Endometrial microvascular endothelial cells (primary cell): ENCODE data around the gene AGBL3. TPM values are rescaled to one million over a fixed set of nuclear protein-coding genes. Genes with fewer than 3 reads are reported as not detected.

ENCODE experiments used
- in situ Hi-C: cut with HindIII; loops from 2 replicates; pipeline ENCODE4 v1.10.0; 2017; ENCODE audit warnings: low sequenced_read_pairs, low pct_unique_long_range_greater_than_20kb; ENCODE audit errors: inconsistent ontology term
- total RNA-seq: library from RNA; depleted of rRNA; stranded (reverse); fragments of >200 nt; gene quantifications from one replicate; pipeline ENCODE4 v1.2.3, GENCODE V29; 2015; ENCODE audit errors: inconsistent ontology term

Gene AGBL3
- total RNA-seq, 1 donor from 2014 or later: 0.56 TPM

DNA sequence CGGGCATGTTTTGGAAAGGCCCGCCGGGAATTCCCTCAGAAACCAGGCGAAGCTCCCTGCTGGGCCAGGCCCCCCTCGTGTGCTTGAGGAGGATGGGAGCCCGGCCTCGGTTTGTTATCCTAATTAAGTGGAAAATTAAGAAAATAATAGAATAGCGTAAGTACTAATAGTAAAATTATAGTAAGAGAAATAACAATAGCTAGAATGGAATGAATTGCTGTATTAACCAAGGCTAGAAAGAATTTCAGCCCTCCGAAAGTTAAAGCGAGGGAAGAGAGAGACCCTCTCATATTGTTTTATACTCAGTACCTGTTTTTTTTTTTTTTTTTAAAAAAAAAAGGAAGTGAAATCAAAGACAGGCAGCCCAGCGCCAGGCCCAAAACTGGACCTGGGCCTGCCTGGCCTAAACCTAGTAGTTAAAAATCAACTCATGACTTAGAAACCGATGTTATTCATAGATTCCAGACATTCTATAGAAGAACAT lies 184.7 kb downstream of the AGBL3 start:
- in situ Hi-C loops: loop anchor here (25.0 kb wide), 1 partner anchor 184 kb away; the partner anchor contains the start of gene AGBL3

DNA sequence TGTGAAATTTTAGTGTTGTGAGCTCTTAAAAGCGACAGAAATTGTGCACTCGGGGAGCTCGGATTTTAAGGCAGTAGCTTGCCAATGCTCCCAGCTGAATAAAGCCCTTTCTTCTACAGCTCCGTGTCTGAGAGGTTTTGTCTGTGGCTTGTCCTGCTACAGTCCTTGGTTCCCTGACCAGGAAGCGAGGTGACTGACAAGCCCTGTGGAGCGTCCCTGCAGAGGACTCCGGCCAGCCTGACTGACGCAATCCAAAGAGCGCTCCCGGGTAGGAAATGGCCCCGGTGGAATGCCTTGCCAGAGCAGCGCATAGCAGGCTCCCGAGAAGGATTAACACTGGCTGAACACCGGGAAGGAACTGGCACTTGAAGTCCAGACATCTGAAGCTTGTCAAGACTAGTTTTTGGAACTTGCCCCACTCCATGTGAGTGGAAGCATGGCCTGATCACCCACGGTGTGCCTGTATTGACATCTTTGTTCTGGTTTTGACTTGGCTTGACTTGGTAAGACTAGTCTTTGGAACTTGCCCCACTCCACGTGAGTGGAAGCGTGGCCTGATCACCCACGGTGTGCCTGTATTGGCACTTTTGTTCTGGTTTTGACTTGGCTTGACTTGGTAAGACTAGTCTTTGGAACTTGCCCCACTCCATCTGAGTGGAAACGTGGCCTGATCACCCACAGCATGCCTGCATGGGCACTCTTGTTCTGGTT lies 185.4 kb downstream of the AGBL3 start:
- in situ Hi-C loops: loop anchor here (25.0 kb wide), 1 partner anchor 184 kb away; the partner anchor contains the start of gene AGBL3

DNA sequence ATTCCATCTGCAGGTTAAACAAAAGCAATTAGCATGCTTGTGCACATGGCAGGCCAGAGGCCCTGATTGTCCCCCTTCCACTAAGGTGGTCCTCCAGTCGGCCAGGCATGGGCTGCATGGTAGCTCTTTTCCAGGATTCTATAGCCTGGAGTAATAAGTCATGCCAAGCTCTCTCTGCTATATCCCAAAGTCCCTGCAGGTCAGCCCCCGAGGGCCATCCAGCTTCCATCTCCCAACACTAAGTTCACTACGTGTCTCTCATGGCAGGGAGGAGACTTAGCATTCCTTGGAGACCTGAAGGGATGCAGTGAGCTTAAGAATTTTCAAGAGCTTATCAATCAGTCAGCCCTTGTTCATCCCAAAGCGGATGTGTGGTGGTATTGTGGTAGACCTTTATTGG lies 187.6 kb downstream of the AGBL3 start:
- in situ Hi-C loops: loop anchor here (25.0 kb wide), 1 partner anchor 187 kb away; the partner anchor contains the start of gene AGBL3

DNA sequence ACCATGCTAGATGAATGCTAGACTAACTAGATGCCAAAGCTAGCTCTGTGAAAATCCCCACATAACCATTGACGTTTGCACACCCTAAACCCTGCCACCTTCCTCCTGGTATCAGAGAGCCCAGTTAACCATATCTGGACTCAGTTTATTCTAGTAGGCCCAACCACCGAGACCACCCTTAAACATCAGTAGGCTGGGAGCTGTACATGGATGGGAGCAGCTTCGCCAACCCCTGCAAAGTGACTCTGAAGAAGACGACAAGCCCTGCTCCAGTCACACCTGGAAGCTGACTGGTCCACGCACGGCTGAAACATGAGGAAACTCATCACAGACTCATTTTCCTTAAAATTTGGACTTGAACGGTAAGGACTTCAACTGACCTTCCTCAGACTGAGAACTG lies 188.6 kb downstream of the AGBL3 start:
- in situ Hi-C loops: loop anchor here (25.0 kb wide), 1 partner anchor 188 kb away; the partner anchor contains the start of gene AGBL3

DNA sequence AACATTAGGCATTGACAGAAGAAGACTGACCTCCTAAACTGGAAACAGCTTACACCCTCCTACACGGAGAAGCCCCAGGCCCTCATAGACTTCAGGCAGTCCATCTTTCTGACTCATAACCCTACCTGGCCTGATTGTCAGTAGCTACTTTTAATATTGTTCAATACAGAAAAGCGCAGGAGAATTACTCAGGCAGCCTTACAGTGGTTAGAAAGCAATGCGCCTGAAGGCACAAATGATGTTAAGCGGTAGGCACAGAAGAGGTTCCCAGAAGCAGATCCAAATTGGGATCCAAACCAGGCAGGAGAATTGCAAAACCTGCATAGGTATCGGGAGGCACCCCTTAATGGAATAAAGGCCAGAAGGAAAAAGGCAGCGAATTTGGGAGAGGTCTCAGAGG lies 189.6 kb downstream of the AGBL3 start:
- in situ Hi-C loops: no loop called here

DNA sequence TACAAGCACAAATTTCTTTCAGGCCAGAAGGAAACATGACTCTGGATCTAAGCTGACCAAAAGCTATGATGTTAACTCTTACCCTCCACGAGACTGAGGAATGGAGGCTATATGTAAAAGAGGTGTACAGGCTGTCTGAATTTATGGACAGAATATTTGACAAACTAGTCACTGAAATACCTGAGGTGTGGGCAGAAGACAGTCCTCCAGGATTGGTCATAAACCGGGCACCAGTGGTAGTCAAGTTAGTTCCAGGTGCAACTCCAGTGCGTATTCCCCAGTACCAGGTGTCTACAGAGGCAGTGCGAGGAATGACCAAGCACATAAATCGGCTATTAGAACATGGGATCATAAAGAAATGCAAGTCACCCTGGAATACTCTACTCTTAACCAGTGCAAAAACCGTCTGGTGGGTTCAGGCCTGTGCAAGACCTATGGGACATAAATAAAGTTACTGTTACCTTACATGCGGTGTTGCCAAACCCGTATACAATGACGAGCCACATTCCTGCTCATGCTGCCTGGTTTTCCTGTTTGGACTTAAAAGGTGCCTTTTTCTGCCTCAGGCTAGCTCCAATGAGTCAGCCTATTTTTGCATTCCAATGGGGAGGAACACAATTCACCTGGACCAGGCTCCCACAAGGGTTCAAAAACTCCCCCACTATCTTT lies 190.9 kb downstream of the AGBL3 start:
- in situ Hi-C loops: no loop called here

DNA sequence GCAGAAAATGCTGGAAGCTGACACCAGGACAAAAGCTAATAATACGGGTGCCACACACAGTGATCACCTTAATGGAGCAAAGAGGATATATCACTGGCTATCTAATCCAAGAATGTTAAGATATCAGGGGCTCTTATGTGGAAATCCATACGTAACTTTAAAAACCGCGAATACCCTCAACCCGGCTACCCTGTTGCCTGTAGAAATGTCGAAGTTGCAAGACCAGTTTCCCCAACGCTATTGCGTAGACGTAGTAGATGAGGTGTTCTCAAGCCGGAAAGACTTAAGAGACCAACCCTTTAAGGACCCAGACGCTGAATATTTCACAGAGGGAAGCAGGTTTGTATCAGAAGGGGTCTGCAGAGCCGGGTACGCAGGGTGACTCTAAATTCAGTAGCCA lies 192.1 kb downstream of the AGBL3 start:
- in situ Hi-C loops: no loop called here

DNA sequence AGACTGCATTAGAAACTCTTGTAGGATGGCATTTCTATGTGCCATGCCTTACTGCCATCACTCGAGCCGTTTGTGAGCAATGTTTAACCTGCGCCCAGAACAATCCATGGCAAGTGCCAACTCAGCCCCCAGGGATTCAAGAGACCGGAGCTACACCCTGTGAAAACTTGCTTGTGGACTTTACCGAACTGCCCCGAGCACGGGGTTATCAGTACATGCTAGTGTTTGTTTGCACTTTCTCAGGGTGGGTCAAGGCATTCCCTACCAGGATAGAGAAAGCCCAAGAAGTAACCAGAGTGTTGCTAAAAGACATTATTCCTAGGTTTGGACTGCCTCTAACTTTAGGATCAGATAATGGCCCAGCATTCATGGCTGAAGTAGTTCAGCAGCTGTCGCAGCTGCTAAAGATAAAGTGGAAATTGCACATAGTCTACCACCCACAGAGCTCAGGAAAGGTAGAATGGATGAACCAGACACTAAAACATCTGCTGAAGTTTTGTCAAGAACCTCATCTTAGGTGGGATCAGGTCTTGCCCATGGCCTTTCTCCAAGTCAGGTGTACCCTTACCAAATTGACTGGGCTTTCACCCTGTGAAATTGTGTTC lies 193.1 kb downstream of the AGBL3 start:
- in situ Hi-C loops: no loop called here

DNA sequence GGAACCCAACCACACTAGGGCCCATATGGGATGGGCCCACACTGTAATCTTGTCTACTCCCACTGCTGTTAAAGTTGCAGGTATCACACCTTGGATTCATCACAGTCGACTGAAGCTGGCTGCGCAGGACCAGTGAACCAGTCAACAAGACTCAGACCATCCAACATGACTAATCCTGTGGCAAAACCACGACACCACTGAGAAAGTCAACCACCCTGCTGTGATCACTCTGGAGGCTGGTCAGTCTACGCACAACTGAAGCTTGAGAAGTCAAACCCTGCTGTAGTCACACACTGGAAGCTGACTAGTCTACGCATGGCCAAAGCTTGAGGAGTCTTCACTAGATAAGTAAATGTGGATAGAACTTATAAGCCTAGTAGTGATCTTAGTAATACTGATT lies 193.8 kb downstream of the AGBL3 start:
- in situ Hi-C loops: no loop called here

DNA sequence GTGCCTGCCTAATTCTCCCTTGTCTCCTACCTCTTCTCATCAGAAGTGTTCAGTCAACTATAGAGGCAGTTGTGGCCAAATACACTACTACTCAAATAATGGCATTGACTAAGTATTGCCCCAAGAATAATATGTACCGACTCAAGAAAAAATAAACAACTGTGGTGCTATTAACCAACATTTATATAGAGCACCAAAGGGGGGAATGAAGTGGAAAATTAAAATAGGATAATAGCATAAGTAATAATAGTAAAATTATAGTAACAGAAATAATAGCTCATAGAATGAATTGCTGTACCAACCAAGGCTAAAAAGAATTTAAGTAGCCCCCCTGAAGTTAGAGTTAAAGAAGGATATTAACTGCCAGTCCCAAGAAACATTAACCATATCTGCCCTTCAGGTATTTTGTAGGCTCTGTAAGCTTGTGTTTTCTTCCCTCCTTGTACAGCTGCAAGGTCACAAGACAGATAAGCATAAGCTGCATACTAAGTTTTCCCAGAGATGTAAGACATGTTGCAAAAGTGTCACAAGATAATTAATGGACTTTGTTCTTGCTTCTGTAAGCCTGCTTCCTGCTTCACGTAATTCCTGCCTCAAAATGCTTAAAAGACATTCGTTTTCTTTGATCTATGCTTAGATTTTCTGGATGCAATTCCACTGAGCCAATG lies 195.1 kb downstream of the AGBL3 start:
- in situ Hi-C loops: no loop called here

DNA sequence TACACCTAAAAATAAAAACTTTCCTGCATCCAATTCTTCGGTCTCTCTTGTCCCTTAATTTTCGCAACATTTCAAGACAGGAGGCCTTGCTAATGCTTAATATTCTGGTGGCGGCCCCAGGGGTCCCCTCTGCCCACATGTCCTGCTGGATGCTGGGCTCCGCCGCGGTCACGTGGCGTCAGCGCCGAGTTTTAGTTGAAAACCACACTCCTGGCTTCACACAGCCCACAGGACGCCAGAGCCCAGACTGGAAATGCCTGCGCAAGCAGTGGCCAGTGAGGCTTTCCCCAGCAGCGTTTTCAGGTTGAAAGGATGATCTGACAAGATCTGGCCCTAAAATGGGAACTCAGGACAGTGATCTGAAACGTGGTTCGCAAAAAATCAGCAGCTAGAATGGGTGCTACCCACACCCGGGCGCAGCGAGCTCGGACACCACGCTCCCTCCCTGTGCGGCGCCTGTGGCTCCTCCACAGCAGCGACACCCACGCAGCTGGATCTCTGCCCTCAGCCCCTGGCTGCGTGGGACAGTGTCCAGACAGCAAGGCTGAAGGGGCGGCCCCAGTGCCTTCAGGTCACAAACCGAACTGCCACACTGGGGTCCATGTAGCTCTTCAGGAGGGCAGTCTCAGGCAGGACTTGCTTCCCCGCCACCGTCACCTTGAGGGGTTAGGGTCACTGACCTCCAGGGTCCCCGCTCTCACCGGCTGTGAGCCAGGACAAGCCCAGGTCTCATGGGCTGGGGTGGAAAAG lies 195.8 kb downstream of the AGBL3 start:
- in situ Hi-C loops: no loop called here

DNA sequence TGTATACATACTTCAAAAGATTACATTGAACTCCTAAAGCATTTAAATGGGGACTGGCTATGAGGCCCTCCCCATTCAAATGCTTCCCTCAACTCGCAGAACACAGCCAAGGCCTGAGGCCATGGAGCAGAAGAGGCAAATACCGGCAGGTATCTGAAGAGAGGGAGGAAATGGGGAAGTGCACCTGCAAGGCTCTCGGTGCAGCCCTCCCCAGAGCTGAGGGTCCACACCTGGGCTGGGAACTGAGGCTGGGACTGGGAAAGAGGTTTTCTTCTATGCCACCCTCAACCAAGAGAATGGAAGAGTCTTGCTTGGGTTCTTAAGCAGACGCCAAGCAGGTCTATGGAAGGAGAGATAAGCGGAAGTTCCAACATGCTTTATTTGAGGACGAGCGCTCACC lies 197.2 kb downstream of the AGBL3 start:
- in situ Hi-C loops: no loop called here

DNA sequence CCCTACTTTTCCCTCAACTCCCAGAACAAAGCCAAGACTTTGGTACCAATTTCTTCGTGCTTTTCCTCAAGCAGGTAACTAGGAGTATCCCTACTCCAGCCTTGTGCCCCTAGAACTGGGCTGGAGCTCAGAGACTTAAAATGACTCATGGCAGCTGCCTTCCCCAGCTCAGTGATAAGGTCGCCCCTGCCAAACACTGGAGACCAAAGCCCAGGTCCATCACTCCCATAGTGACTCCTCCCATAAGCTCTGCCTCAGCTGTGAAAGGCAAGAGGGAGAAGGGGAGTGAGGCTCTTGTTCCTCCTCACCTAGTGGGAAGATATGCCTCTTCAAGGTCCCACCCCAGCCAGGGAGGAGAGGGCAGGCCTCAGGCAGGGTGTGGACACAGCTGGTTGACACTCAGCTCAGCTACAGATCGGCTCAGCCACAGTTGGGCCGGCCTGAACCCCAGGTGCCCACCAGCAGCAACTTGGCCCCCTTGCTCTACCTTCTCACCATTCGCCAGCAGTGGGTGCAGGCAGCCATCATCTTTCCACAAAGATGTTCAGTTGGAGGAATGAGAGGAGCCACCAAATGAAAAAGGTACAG lies 198.0 kb downstream of the AGBL3 start:
- in situ Hi-C loops: no loop called here

Other genes starting within 250 kb of the AGBL3 start
- 146 TPM for gene CALD1, start 206.9 kb upstream of the AGBL3 start, total RNA-seq
- 14.8 TPM for gene TMEM140, start 161.6 kb downstream of the AGBL3 start, total RNA-seq
- gene CYREN, start 184.2 kb downstream of the AGBL3 start, total RNA-seq: 22.7 TPM
- 4.8 TPM for gene WDR91, start 225.0 kb downstream of the AGBL3 start, total RNA-seq
- gene STRA8, start 247.3 kb downstream of the AGBL3 start, total RNA-seq: not detected